ENCODE measurements around the gene CNKSR3. TPM values are rescaled to one million over a fixed set of nuclear protein-coding genes. Genes with fewer than 3 reads are reported as not detected.

The CNKSR3 gene
- total RNA-seq, result 5.0 TPM

GRCh38 chr6:154510144-154510905 lies at the start of gene CNKSR3:
CNKSR3 (minus strand) TSS chr6:154510685; CDS start chr6:154510114, 571 bp downstream.

GRCh38 chr6:154356690-154357089 lies 153.8 kb downstream of the CNKSR3 start, which contains the start of gene IPCEF1:
IPCEF1 (minus strand) TSS chr6:154356803; CDS start chr6:154265947, 90,856 bp downstream.

Small RNA genes lying within 50 kb of the gene (small RNA-seq; reads per million reads assigned to genes)
- gene AL357075.2 (ENCODE audit: low replicate concordance), result not detected

Other genes with a start within 250 kb of the CNKSR3 start
- 32.6 TPM for gene IPCEF1, start 153.9 kb downstream of the CNKSR3 start, total RNA-seq
- 108 TPM for gene SCAF8, start 222.7 kb upstream of the CNKSR3 start, total RNA-seq

Measured in parietal lobe (tissue), 2 donors.